H9 (cell line): ENCODE data around the gene ARHGAP15. TPM values are rescaled to one million over a fixed set of nuclear protein-coding genes. Genes with fewer than 3 reads are reported as not detected.

Source experiments
- DNase-seq: peaks from one replicate; pipeline ENCODE4 v3.0.0-alpha.2; 2017
- H2AFZ ChIP-seq: one replicate; pipeline ENCODE4 v1.6.1; 2013; ENCODE audit warnings: mild to moderate bottlenecking, low read length, control low read depth, moderate library complexity
- H2AK5ac ChIP-seq: 2 replicates; pipeline ENCODE4 v1.6.1; 2013; ENCODE audit warnings: low read length, control low read depth, mixed read lengths; ENCODE audit not compliant: insufficient read length
- H2BK120ac ChIP-seq: one replicate; pipeline ENCODE4 v1.6.1; 2013; ENCODE audit warnings: low read depth, mild to moderate bottlenecking, low read length, control low read depth, inconsistent platforms; ENCODE audit not compliant: poor library complexity, severe bottlenecking
- H2BK12ac ChIP-seq: 2 replicates; pipeline ENCODE4 v1.6.1; 2013; ENCODE audit warnings: low read length, control low read depth, mixed read lengths, low read depth; ENCODE audit not compliant: insufficient read length
- H2BK15ac ChIP-seq: 2 replicates; pipeline ENCODE4 v1.6.1; 2013; ENCODE audit warnings: low read depth, low read length, control low read depth
- H2BK20ac ChIP-seq: one replicate; pipeline ENCODE4 v1.6.1; 2013; ENCODE audit warnings: low read depth, mild to moderate bottlenecking, low read length, control low read depth, inconsistent platforms; ENCODE audit not compliant: poor library complexity, severe bottlenecking
- H2BK5ac ChIP-seq: 2 replicates; pipeline ENCODE4 v1.6.1; 2013; ENCODE audit warnings: low read length, control low read depth, mixed read lengths; ENCODE audit not compliant: insufficient read length
- H3K14ac ChIP-seq: 2 replicates; pipeline ENCODE4 v1.6.1; 2013; ENCODE audit warnings: low read length, control low read depth; ENCODE audit not compliant: insufficient read depth
- H3K18ac ChIP-seq: 2 replicates; pipeline ENCODE4 v1.6.1; 2013; ENCODE audit warnings: low read depth, mild to moderate bottlenecking, mixed read lengths, low read length, control low read depth; ENCODE audit not compliant: insufficient read length
- H3K23ac ChIP-seq: 2 replicates; pipeline ENCODE4 v1.6.1; 2013; ENCODE audit warnings: low read length, control low read depth, mixed read lengths, low read depth; ENCODE audit not compliant: insufficient read length
- H3K23me2 ChIP-seq: 2 replicates; pipeline ENCODE4 v1.6.1; 2013; ENCODE audit warnings: low read depth, mild to moderate bottlenecking, mixed read lengths, low read length, control low read depth; ENCODE audit not compliant: insufficient read length, poor library complexity, severe bottlenecking
- H3K27ac ChIP-seq: 2 replicates; pipeline ENCODE4 v1.5.1; 2013; ENCODE audit warnings: low read length, control low read depth, mixed read lengths, low read depth; ENCODE audit not compliant: insufficient read length
- H3K27me3 ChIP-seq: 2 replicates; pipeline ENCODE4 v1.6.1; 2013; ENCODE audit warnings: low read length, control low read depth, inconsistent platforms; ENCODE audit not compliant: insufficient read depth
- H3K4ac ChIP-seq: 2 replicates; pipeline ENCODE4 v1.6.1; 2013; ENCODE audit warnings: low read depth, mild to moderate bottlenecking, control low read depth, inconsistent platforms, low read length, moderate library complexity
- H3K4me1 ChIP-seq: 2 replicates; pipeline ENCODE4 v1.6.1; 2013; ENCODE audit warnings: low read length, control low read depth, inconsistent platforms; ENCODE audit not compliant: insufficient read depth
- H3K4me2 ChIP-seq: 2 replicates; pipeline ENCODE4 v1.6.1; 2013; ENCODE audit warnings: low read length, control low read depth, mixed read lengths; ENCODE audit not compliant: insufficient read length, insufficient read depth
- H3K56ac ChIP-seq: 2 replicates; pipeline ENCODE4 v1.6.1; 2013; ENCODE audit warnings: low read depth, mild to moderate bottlenecking, mixed read lengths, low read length, control low read depth; ENCODE audit not compliant: insufficient read length
- H3K79me1 ChIP-seq: 2 replicates; pipeline ENCODE4 v1.6.1; 2013; ENCODE audit warnings: low read depth, mild to moderate bottlenecking, moderate library complexity, low read length, control low read depth, inconsistent platforms; ENCODE audit not compliant: insufficient read depth, poor library complexity, severe bottlenecking
- H3K79me2 ChIP-seq: 2 replicates; pipeline ENCODE4 v1.6.1; 2013; ENCODE audit warnings: low read length, control low read depth, inconsistent platforms; ENCODE audit not compliant: insufficient read depth
- H3K9ac ChIP-seq: 2 replicates; pipeline ENCODE4 v1.6.1; 2013; ENCODE audit warnings: low read length, control low read depth, mixed read lengths; ENCODE audit not compliant: insufficient read length; ENCODE audit errors: extremely low read depth
- H3K9me3 ChIP-seq: one replicate; pipeline ENCODE4 v1.6.1; 2013; ENCODE audit warnings: low read depth, low read length, inconsistent platforms; ENCODE audit not compliant: control insufficient read depth
- H3T11ph ChIP-seq: one replicate; pipeline ENCODE4 v1.6.1; 2013; ENCODE audit warnings: mild to moderate bottlenecking, low read length, control low read depth, inconsistent platforms
- H4K20me1 ChIP-seq: one replicate; pipeline ENCODE4 v1.6.1; 2013; ENCODE audit not compliant: control insufficient read depth, insufficient read length, insufficient read depth
- H4K5ac ChIP-seq: 2 replicates; pipeline ENCODE4 v1.6.1; 2013; ENCODE audit warnings: low read depth, mild to moderate bottlenecking, mixed read lengths, low read length, control low read depth; ENCODE audit not compliant: insufficient read length
- H4K8ac ChIP-seq: replicated peaks from 2 replicates; pipeline ENCODE4 v1.6.1; 2013; ENCODE audit warnings: low read length, control low read depth, mixed read lengths, low read depth; ENCODE audit not compliant: insufficient read length
- H4K91ac ChIP-seq: 2 replicates; pipeline ENCODE4 v1.6.1; 2013; ENCODE audit warnings: low read depth, mild to moderate bottlenecking, moderate library complexity, mixed read lengths, low read length, control low read depth; ENCODE audit not compliant: insufficient read length
- H3K27ac Mint-ChIP-seq, 3 experiments: 2 replicates in 2 of 3; 3 replicates in 1 of 3; pipeline ENCODE4 v1.8.0; 2020 to 2021; ENCODE audit warnings: mixed read lengths in 3 of 3, mild to moderate bottlenecking in 1 of 3, moderate library complexity in 1 of 3
- H3K27me3 Mint-ChIP-seq: 2 replicates; pipeline ENCODE4 v1.8.0; 2021; ENCODE audit warnings: low read depth, mild to moderate bottlenecking, moderate library complexity, mixed read lengths
- H3K36me3 Mint-ChIP-seq, 3 experiments: 2 replicates in 2 of 3; 3 replicates in 1 of 3; pipeline ENCODE4 v1.8.0; 2020 to 2021; ENCODE audit warnings: low read depth in 3 of 3, mixed read lengths in 3 of 3; ENCODE audit not compliant: insufficient read depth in 1 of 3
- H3K4me1 Mint-ChIP-seq, 2 experiments: 2 replicates each; pipeline ENCODE4 v1.8.0; 2020; ENCODE audit warnings: mixed read lengths in 2 of 2
- H3K4me3 Mint-ChIP-seq, 2 experiments: 2 replicates in 1 of 2; 3 replicates in 1 of 2; pipeline ENCODE4 v1.8.0; 2020 to 2021; ENCODE audit warnings: mild to moderate bottlenecking in 2 of 2, mixed read lengths in 2 of 2, moderate library complexity in 1 of 2
- H3K9me3 Mint-ChIP-seq, 2 experiments: 2 replicates in 1 of 2; 3 replicates in 1 of 2; pipeline ENCODE4 v1.8.0; 2020; ENCODE audit warnings: mild to moderate bottlenecking in 2 of 2, mixed read lengths in 2 of 2, moderate library complexity in 1 of 2
- WGBS: extraction: QIAGEN DNeasy Blood & Tissue Kit; methylation state at CpG from one replicate; pipeline ENCODE4 v1.1.7; 2013; ENCODE audit warnings: missing lambda C conversion rate, low lambda C conversion rate, mixed read lengths; ENCODE audit not compliant: insufficient read length; ENCODE audit errors: extremely low coverage; 5-methylcytosine and 5-hydroxymethylcytosine counted together
- total RNA-seq: library from RNA; stranded (reverse); gene quantifications from 2 replicates; pipeline ENCODE4 v1.2.1, GENCODE V29; 2021
- TF ChIP-seq, protein P1 (sequence below): fragments of 200-600 bp; sonication (generic); conservative IDR thresholded peaks from 3 replicates; pipeline ENCODE4 v1.8.0; 2021; ENCODE audit warnings: antibody characterized with exemption, mild to moderate bottlenecking

ARHGAP15 gene
- total RNA-seq, 1 experiment from 2014 or later, result not detected

GRCh38 chr2:143744114-143744513 lies 614.9 kb downstream of the ARHGAP15 start:
- Histone ChIP-seq H3K79me2 (no peaks in the 10 kb centered on the region), H4K8ac (no peak overlapping the region)

More at GRCh38 chr2:143744114-143744513, 614.9 kb downstream of the ARHGAP15 start:
- TF ChIP-seq, protein P1, sequence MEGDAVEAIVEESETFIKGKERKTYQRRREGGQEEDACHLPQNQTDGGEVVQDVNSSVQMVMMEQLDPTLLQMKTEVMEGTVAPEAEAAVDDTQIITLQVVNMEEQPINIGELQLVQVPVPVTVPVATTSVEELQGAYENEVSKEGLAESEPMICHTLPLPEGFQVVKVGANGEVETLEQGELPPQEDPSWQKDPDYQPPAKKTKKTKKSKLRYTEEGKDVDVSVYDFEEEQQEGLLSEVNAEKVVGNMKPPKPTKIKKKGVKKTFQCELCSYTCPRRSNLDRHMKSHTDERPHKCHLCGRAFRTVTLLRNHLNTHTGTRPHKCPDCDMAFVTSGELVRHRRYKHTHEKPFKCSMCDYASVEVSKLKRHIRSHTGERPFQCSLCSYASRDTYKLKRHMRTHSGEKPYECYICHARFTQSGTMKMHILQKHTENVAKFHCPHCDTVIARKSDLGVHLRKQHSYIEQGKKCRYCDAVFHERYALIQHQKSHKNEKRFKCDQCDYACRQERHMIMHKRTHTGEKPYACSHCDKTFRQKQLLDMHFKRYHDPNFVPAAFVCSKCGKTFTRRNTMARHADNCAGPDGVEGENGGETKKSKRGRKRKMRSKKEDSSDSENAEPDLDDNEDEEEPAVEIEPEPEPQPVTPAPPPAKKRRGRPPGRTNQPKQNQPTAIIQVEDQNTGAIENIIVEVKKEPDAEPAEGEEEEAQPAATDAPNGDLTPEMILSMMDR, result no peak
- H2BK120ac ChIP-seq, result no peak overlapping the region
- H2BK20ac ChIP-seq, result no peak overlapping the region
- H2AFZ ChIP-seq, result no peak overlapping the region
- no peak overlapping the region for H2AK5ac ChIP-seq
- H3K23me2 ChIP-seq, result no peaks in the 10 kb centered on the region
- H3K56ac ChIP-seq, result no peak overlapping the region
- H2BK12ac ChIP-seq, result no peak overlapping the region
- H3K4me1 ChIP-seq, result no peaks in the 10 kb centered on the region; the same call in 1 of the 2 replicates
- no peak overlapping the region for H3K14ac ChIP-seq
- H3T11ph ChIP-seq, result no peak overlapping the region
- Mint-ChIP-seq H3K27ac (no peak overlapping the region), H3K4me3 (no peak overlapping the region), H3K36me3 (no peaks in the 10 kb centered on the region), H3K4me1 (peaks cover 15 to 19% of the 10 kb centered on the region in 2 experiments), H3K27me3 (no peaks in the 10 kb centered on the region), H3K9me3 (no peaks in the 10 kb centered on the region)
- no peaks in the 10 kb centered on the region for H3K27me3 ChIP-seq
- H4K20me1 ChIP-seq, result no peaks in the 10 kb centered on the region
- no peak overlapping the region for H2BK5ac ChIP-seq
- H3K27ac ChIP-seq, result no peak overlapping the region
- no peak overlapping the region for H4K5ac ChIP-seq
- no peak overlapping the region for H3K9ac ChIP-seq
- no CpG with 5 or more reads among the region's 2 CpGs for WGBS
- H3K4me2 ChIP-seq, result no peak overlapping the region
- no peak overlapping the region for H4K91ac ChIP-seq
- DNase-seq, result no peak
- no peak overlapping the region for H3K23ac ChIP-seq
- no peak overlapping the region for H3K4ac ChIP-seq
- no peak overlapping the region for H3K18ac ChIP-seq
- no peaks in the 10 kb centered on the region for H3K9me3 ChIP-seq
- H3K79me1 ChIP-seq, result no peaks in the 10 kb centered on the region
- H2BK15ac ChIP-seq, result no peak overlapping the region
